Superior temporal gyrus (tissue), 1 donor: Measurements from ENCODE around the gene VAMP2.
A peak's percentile ranks its signal among the peaks of the same experiment; 100 is the strongest.

Source experiments
- DNase-seq: peaks from one replicate; pipeline ENCODE4 v3.0.0-alpha.2; 2016; ENCODE audit errors: extremely low spot score

Gene VAMP2

DNA sequence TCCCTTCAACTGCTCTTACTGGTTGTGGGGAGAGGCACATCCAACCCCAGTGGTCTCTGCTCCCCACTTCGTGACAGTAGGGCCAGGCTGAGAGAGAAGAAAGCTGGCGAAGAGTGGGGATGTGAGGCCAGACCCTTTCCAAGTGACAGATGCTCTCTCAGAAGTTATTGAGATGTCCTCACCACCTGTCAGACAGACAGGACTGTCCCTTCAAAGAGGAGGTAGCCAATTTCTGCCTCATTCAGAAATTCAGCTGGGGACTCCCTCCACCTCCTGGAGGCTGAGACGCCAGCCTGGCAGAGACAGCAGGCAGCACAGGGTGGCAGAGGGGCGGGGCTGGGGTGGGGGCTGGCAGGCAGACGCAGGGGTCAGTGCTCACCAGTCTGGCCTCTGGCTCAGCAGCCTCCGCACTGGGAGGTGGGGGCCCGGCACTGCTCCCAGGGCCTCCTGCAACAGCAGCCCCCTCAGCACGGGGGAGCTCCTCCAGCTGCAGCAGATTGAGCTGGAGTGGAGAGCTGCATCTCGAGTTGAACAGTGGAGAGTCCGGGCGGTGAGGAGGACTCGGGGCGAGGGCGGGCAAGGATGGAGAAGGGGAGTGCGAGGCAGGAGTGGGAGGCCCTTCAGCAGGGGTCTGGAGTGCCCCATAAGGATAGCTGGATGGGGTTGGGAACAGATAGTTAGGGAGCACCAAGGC, 19.7 kb downstream of the VAMP2 start:
- no peak for DNase-seq

DNA sequence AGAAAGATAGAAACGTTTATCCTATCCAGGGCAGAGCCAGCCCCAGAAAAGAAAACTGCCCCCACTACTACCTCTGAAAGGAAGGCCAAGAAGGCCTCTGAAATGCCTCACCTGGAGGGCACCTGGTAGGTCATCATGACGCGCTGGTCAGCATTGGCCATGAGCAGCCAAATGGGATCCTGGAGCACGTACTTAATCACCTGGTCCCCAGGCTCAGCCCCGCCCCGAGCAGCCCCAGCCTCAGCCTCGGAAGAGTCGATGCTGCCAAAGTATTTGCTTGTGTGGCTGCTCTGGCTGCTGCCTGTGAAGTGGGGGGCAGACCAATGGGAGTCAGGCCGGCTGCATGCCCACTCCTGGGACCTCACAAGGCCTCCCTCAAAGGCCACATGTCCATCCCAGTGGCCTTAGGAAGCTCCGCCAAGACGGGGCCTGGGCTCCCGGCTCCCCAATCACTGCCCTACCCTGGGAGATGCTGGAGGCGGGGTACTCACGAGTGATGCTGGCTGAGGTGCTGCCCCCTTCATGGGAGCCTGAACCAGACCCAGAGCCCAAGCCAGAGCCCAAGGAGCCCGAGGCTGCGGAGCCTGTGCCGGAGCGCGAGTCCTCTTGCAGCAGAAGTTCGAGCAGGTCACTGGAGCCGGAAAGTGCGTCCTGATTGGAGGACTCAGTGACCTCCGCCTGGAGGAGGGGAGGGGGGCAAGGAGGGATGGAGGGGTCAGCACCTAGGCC, 20.4 kb downstream of the VAMP2 start:
- DNase-seq = no peak

DNA sequence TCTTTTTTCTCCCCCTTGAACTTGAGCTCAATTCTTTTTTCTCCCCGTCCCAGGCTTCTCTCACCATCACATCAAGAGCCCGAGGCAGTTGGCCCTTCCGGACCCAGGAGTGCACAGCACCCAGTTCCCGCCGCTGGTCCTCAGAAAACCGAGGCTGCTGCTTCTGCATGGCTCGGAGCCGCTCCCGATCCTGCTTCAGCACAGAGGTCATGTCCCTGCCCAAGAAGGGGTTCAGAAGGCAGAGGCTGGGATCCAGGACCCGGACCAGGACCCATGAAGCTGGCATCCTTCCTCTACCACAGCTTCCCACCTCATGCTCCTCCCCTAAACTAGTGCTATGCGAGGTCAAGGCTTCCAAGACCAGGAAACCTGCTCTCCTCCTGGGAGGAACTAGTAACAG, 21.0 kb downstream of the VAMP2 start:
- DNase-seq = no peak

DNA sequence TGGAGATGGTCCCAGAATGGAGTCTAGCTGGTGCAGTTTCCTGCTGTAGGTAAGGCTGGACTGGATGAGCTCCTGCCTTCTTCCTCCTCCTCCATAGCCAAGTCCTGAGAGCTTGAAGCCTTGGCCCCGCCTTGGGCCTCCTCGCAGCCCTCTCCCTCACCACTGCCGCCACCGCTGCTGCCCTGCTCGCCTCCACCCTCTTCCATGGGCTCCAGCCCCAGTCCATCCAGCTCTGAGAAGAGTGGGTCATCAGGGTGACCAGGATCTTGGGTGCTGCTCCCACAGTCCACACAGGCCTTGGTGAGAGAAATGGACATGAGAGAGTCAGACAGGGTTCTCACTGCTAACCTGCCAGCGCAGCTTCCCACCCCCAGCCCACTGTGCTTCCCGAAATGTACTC, 21.7 kb downstream of the VAMP2 start:
- no peak for DNase-seq

DNA sequence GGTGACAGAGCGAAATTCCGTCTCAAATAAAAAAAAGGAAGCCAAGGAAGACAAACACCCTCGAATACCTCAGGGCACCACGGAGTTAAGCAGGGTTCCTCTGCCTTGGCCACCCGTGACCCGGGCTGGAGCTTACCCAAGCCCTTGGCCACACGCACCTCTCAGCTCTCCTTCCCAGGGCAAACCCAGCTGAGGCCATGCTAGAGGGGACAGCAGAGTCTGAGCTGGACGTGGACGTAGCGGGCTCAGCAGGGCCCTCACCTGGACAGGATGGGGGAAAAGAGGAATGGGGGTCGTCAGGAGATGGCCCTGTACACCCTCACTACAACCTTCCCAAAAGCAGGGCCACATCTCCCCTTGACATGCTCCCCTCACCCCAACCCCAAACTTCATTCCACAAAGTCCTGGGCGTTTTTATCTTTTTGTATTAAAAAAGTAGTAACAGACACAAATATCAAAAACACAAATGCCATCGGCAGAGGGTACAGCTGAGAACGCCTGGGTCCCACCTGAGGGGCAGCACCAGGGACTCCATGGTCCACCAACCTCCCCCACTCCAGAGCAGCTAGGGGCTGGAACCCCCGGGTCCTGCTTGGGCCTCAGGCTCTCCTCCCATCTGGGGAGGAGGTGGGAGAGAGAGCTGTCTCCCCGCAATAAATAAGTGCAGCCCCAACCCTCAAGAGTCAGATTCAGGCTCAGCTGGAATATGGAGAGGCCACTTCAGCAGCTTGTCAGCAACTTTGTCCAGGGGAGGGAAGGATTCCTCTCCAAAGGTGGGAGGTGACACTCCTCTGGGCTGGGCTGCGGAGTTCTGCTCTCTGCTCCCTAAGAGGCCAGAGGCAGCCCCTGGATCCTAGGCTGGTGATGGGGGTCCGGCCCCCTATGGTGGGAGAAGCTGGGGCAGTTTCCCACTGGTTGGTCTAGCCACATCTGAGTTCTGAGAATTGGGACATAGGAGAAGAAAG, 22.4 kb downstream of the VAMP2 start:
- DNase-seq = peak; percentile 2

DNA sequence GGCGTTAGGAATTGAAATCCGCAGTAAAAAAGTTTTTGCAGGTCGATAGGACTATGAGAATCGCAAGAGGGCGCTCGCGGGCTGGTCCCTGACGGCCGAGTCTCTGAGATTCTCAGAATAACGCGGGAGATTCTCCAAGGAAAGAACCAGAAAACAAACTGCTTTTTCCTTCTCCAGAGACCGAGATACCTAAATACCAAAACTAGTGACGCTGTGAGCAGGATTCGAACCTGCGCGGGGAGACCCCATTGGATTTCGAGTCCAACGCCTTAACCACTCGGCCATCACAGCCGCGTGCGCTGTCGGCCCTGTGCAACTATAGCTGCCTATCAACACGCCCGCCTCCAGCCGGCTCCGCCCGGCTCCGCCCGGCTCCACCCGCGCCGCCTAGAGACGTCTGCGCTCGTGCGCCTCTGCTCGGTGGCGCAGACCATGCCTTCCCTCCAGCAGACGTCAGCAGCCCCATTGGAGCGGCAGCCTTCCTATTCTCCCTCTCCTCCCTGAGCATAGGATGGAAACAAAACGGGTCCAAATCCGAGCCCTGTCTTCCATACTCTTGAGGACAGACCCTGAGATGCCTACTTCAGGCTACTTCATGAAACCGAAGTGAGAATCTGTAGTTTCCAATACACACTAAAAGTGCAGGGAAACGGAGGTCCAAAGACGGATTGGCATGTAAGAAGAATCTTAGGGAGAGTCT, 23.9 kb downstream of the VAMP2 start:
- peak; percentile 97 for DNase-seq

DNA sequence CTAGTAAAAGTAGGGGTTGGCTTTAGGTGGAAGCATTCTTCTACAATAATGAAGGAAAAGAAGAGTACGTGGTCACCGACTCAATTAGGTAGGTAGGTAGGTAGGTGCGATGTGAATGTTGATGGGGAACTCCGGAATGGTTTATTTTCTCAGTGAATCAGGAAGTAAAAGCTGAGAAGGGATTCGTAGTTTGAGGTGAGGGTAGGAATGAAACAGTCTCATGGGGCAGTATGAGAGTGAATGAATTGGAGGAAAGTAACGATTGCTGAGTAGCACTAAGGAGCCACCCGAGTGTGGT, 24.4 kb downstream of the VAMP2 start:
- DNase-seq = no peak

DNA sequence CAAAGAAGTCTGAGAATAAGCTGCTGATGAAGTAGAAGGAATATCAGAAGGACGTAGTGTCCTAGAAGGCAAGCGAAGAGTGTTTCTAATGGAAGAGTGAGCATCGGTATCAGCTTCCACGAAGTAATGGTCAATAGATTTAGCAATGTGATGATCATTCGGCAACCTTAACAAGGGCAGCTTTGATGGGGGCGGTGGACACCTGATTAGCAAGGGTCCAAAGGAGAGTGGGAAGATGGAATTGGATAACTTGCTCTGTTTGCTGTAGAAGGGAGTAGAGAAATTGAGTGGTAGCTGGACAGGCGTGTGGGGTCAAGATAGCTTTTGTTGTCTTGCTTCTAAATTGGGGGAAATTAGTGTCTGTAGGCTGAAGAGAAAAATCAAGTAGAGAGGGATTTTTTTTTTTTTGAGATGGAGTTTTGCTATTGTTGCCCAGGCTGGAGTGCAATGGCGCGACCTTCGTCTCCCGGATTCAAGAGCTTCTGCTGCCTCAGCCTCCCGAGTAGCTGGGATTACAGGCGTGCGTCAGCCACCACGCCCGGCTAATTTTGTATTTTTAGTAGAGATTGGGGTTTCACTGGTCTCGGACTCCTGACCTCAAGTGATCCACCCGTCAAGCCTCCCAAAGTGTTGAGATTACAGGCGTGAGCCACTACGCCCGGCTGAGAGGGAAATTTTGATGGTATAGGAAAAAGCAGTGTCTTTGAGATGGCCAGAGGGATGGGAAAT, 24.9 kb downstream of the VAMP2 start:
- no peak for DNase-seq

DNA sequence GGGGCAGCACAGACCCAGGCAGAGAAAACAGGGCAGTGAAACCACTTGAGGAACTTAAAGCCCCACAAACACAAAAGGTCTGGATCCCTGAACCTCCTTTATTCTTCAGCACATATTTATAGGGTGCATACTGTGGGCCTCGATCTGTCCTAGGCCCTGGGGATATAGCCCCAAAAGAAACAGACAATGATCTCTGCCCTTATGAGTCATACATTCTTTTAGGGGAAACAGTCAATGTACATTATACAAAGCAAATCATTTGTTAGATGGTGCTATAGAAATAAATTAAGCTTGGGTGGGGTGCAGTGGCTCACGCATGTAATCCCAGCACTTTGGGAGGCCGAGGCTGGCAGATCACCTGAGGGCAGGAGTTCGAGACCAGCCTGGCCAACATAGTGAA, 28.8 kb downstream of the VAMP2 start:
- no peak for DNase-seq

DNA sequence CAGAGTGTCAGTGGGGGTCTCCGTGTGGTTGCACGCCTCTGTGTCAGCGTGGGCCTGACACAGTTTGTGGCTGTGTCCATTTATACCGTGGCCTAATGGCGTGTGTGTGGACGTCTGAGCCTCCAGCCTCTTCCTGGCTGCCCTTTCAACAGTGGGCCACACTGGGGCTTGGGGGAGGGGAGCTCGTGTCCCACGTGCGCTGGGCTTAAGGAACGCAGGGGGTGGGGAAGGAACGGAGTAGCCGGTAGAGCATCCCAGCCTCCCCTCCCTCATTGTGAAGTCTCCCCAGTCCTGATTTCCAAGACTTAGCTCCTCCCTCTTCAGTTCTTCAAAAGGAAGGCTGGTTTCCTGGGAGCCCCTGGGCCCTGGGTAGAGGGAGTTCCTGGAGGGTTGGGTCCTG, 29.3 kb downstream of the VAMP2 start:
- no peak for DNase-seq

DNA sequence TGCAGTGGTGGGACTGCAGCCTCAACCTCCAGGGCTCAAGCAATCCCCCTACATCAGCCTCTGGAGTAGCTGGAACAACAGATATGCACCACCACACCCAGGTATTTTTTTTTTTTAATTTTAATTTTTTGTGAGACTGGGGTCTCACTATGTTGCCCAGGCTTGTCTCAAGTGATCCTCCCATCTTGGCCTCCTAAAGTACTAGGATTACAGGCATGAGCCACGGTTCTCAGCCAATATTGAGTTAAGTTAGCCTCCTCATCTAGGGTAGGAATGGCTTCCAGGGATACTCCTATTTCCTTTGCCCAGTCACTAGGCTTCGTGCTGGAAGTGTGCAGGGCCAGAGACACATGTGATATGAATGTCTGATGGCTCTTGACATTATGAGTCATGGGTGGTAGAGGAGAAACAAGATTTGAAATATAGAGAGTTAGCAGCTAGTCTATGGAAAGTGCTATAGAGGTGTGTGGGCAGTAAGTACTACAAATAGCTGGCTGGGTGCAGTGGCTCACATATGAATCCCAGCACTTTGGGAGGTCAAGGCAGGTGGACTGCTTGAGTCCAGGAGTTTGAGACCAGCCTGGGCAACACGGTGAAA, 30.8 kb downstream of the VAMP2 start:
- no peak for DNase-seq

DNA sequence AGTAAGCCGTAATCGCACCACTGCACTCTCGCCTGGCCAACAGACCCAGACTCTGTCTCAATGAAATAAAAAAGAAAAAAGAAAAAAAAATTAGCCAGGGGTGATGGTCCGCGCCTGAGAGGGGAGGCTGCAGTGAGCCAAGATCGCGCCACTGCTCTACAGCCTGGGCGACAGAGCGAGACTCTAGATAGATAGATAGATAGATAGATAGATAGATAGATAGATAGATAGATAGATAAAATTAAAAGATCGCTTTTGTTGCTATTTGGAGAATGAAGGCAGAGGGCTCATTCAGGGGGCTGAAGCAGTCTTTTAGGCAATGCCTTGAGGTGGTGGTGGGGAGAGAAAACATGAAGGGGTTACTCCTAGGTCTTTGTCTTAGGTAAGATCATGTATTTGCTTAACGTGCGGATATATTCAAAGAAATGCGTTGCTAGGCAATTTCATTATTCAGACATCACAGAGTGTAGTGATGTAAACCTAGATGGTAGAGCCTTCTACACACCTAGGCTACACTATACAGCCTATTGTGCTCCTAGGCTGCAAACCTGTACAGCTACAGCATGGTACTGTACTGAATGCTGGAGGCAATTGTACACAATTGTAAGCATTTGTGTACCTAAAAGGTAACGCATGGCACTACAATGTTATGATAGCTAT, 34.5 kb downstream of the VAMP2 start:
- no peak for DNase-seq

DNA sequence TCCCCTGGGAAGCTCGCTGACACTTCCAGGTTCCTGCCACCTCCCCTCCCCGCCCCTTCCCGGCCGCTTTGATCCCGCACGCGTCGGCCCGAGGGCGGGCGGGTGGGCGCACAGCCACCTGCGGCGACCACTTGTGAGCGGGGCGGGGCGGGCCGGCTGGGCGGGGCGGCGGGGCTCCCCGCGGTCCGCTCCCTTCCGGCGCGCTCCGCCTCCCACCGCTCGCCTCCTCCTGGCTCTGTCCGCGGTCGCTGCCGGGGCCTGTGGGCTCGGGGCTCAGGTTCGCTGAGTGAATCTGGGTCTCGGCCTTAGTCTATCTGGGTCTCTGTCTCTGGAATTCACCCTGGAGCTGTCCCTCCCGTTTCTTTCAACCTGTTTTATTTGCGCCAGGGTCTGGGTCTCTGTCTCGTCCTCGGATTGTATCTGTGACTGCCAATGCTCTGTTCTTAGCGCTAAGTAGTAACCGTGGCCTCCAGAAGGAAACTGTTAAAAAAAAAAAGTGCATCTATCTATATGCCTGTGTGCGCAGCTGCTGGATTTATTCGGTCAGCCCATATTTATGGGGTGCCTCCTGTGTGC, 36.2 kb downstream of the VAMP2 start:
- DNase-seq = no peak

DNA sequence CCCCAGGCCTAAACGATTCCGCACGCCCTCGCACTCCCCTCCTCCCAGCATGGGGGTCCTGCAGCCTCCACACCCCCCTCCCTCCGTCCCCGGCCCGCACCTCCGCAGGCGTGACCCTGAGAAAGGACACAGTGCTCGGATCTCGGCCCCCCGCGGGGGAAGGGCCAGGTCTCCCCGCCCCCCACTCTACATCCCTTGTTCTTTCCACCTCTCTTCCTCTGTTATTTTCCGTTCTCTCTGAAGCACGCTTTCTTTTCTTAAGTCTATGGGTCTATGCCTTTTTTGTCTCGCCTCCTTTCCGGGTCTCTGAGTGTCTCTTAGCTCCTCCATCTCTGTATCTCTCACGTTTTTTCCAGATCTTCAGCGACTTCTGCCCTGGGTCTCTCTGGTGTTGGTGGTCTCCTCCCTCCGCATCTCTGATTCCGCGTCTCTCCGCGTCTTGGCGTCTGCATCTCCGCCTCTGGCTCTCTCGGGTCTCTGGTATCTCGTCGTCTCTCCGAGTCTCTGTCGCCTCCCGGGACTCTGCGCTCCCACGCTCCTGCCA, 36.7 kb downstream of the VAMP2 start:
- peak; percentile 23 for DNase-seq

DNA sequence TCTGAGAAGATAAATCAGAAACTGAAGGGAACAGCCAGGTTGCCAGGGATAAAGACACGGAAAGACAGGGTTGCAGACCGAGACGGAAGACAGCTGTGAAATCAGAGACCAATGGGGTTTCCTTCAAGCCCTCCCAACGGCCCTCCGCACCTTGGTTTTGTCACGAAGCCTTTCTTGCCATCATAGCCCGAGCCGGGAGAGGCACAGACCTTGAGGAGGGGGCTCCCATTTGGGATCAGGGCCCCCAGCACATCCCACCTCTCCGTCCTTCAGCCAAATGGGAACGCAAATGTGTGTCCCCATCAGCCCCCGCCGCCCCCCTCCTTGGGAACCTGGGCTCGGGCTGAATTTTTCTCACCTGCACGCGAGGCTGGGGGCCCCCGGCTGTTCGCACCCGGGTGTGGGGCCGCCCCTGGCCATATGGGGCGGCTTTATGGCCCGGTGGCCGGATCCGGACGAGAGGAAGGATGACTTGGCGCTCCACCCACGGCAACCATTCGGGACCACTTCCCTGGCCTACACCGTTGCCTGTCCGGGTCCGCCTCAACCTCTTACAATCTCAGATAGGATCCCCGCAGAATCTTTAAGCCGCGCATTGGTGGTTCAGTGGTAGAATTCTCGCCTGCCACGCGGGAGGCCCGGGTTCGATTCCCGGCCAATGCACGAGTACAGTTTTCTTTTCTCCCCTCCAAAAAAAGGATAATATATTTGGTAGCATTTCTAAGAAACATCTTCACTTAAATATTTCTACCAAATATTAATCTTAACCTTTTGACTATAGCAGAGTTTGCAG, 37.4 kb downstream of the VAMP2 start:
- DNase-seq = peak; percentile 93

DNA sequence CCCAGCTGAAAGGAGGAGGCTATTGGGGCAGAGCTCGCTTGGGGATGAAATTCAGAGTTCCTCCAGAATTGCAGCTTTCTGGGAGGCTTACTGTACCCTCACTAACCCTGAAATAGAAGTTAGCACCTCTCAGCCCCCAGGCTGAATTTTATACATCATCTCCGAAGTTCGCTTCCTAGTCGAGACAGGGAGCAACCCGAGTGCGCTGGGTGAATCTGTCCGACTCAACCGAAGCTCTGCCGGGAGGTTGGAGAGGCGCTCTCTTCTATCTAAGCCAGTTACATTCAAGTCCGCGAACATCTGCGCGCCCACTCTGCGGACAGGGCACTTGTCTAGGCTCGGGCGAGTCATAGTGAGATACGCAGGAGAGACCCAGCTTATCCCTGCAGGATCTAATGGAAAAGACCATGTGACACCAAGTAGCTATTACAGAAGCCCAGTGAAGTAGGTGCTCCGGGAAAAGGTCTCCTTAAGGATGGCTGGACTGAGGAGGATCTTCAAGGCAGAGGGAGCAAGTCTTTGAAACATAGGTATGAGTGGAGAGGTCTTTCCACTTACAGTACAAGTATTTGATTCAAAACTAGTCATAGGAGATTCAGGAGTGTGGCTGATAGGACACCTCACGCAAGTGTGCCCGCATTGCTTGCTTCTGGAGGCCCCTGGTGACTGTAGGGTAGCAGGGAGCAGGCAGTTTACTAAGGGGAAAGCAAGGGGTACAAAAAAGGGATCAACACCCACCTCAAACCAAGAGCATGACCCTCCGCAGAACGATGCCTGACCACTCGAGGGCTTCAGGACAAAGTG, 38.2 kb downstream of the VAMP2 start:
- peak; percentile 44 for DNase-seq

DNA sequence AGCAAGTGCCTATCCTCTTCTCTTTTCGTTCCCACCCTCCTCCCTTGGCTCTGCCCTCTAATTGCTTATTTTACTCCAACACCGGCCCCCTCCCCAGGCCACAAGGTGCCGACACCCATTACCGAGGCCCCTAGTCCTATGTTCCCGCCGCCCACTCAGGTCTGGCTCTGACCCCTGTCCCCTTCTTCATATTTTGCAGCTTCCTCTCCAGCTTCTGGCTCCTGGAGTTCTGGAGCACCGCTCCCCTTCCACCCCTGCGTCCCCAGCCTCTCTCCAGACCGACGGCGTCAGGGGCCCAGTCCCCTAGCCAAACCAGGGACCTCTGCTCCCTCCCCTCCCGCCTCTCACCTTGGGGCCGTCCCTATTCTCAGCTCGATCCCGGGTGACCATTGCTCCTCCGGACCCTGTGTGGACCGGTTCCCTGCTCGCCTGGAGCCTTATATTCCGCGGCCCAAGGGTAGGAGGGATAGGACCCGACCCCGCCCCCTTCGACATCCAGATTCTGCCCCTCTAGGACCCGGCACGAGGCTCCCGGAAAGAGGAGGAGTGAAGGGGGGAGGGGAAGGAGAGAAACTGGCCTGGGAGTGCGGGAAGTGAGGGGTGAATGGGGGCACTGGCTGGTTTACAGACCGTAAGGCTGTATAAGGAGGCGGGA, 38.9 kb downstream of the VAMP2 start, which contains the start of gene HES7:
Gene HES7 (minus strand): TSS at position 412 of the 655 bp plus-strand sequence. CDS start 22 bp downstream, at position 390.
- no peak for DNase-seq
